BLaER1 (cell line): ENCODE results near the gene CYP2D6.
A peak's percentile ranks its signal among the peaks of the same experiment; 100 is the strongest.

ENCODE experiments used
- H3K27ac ChIP-seq: shearing (Covaris generic); formaldehyde crosslinking; 2 replicates; pipeline ENCODE4 v1.8.1; 2022
- H3K27me3 ChIP-seq: shearing (Covaris generic); formaldehyde crosslinking; 2 replicates; pipeline ENCODE4 v1.8.1; 2022
- H3K36me3 ChIP-seq: shearing (Covaris generic); formaldehyde crosslinking; 2 replicates; pipeline ENCODE4 v1.8.1; 2022
- H3K4me1 ChIP-seq: shearing (Covaris generic); formaldehyde crosslinking; 2 replicates; pipeline ENCODE4 v1.8.1; 2022
- H3K4me2 ChIP-seq: shearing (Covaris generic); formaldehyde crosslinking; 2 replicates; pipeline ENCODE4 v1.8.1; 2022
- H3K4me3 ChIP-seq: shearing (Covaris generic); formaldehyde crosslinking; 2 replicates; pipeline ENCODE4 v1.8.1; 2022
- H3K9ac ChIP-seq: shearing (Covaris generic); formaldehyde crosslinking; 2 replicates; pipeline ENCODE4 v1.8.1; 2022
- H3K9me3 ChIP-seq: shearing (Covaris generic); formaldehyde crosslinking; 2 replicates; pipeline ENCODE4 v1.8.1; 2022
- H4K20me1 ChIP-seq: shearing (Covaris generic); formaldehyde crosslinking; 2 replicates; pipeline ENCODE4 v1.8.1; 2022
- Cebpa-rat ChIP-seq: shearing (Covaris generic); IDR thresholded peaks from 2 replicates; pipeline ENCODE4 v1.8.1; 2022

The CYP2D6 gene

DNA sequence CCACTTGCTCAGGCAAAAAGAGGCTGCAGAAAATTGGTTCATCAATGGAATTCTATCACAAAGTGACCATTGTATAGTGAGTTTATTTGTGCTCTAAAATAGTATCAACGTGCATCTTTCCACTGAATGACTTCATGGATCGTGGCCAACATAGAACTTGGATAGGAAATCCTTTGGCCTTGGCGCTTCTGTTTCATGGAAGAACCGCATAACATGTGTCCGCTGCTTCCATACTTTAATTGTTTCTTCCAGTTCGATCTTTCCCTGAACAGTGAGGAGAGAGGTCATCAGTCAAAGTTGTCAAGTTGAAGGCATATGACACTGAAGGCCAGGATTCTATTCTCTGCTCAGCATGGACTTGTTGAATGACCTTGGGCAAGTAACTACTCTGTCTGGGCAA is 44.6 kb downstream of the CYP2D6 start:
- Histone ChIP-seq H3K4me3 (no peak overlapping the region), H3K9ac (no peak overlapping the region), H3K36me3 (peaks cover 77% of the 10 kb centered on the region), H3K9me3 (peaks cover 12% of the 10 kb centered on the region; the same call in 1 of the 2 replicates), H3K27me3 (no peaks in the 10 kb centered on the region), H3K4me2 (no peak overlapping the region), H4K20me1 (peaks cover 31% of the 10 kb centered on the region; the same call in 1 of the 2 replicates), H3K27ac (no peak overlapping the region), H3K4me1 (peaks cover 23% of the 10 kb centered on the region)
- no peak for TF ChIP-seq Cebpa-rat

DNA sequence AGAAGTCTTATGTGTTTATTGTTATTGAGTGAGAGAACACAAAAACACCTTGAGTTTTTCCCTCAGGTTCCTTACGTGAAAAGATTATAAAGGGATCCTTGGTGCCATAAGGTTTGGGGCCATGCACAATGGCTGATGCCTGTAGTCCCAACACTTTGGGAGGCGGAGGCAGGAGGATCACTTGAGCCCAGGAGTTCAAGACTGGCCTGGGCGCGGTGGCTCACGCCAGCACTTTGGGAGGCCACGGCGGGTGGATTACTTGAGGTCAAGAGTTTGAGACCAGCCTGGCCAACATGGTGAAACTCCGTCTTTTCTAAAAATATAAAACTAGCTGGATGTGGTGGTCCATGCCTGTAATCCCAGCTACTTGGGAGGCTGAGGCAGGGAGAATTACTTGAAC is 45.7 kb downstream of the CYP2D6 start:
- no peaks in the 10 kb centered on the region for H3K27me3 ChIP-seq
- no peak overlapping the region for H3K9ac ChIP-seq
- H3K36me3 ChIP-seq = peaks cover 77% of the 10 kb centered on the region
- H3K4me2 ChIP-seq = no peak overlapping the region
- peaks cover 30% of the 10 kb centered on the region for H3K4me1 ChIP-seq
- peaks cover 31% of the 10 kb centered on the region; the same call in 1 of the 2 replicates for H4K20me1 ChIP-seq
- TF ChIP-seq Cebpa-rat = no peak
- no peak overlapping the region for H3K4me3 ChIP-seq
- H3K27ac ChIP-seq = no peak overlapping the region
- peaks cover 12% of the 10 kb centered on the region; the same call in 1 of the 2 replicates for H3K9me3 ChIP-seq

DNA sequence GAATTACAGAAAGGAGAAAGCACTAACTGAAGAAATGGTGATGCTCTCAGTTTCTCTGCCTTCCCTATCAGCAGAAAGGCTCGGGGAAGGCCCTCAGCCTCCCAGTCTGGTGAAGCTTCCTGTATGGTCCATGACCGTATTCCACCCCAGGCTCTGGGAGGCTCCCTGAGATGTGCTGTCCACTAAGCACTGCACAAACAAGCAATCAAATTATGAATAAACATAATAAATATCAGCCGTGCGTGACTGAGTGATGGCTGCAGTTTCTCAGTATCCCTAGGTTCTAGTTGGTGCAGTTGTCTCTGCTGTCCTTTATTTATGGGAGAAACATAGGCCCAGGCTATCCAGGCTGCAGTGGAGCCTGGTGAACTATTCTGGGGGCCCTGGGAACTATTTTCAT is 47.5 kb downstream of the CYP2D6 start:
- no peak overlapping the region for H3K27ac ChIP-seq
- peaks cover 62% of the 10 kb centered on the region for H3K36me3 ChIP-seq
- no peak overlapping the region for H3K4me2 ChIP-seq
- TF ChIP-seq Cebpa-rat = no peak
- H3K9ac ChIP-seq = no peak overlapping the region
- peaks cover 24% of the 10 kb centered on the region; the same call in 1 of the 2 replicates for H4K20me1 ChIP-seq
- no peaks in the 10 kb centered on the region for H3K9me3 ChIP-seq
- peaks cover 30% of the 10 kb centered on the region for H3K4me1 ChIP-seq
- H3K4me3 ChIP-seq = no peak overlapping the region
- no peaks in the 10 kb centered on the region for H3K27me3 ChIP-seq

DNA sequence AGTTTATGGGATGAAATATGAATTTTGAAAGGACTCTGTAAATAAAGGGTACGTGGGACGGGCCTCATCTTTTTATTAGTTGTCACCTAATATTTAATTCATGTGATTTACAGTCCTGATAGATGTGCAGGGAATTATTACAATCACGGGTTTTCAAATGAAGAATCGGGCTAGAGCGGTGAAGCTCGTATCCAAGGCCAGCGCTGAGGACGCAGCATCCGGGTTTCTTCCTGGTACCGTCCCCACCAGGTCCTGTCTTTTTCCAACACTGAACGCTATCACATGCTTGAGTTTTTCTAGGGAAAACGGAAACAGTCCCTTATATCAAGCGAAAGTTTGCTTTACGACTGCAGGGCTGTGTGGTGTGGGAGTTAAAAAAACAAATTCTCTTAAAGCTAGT is 50.3 kb downstream of the CYP2D6 start:
- Histone ChIP-seq H3K9me3 (no peaks in the 10 kb centered on the region), H3K4me1 (peaks cover 58% of the 10 kb centered on the region), H3K4me3 (peak overlapping the region; percentile 70), H3K36me3 (peaks cover 40% of the 10 kb centered on the region), H3K27ac (peak overlapping the region; percentile 96), H3K27me3 (no peaks in the 10 kb centered on the region), H3K4me2 (peak overlapping the region; percentile 92), H4K20me1 (peaks cover 7% of the 10 kb centered on the region; the same call in 1 of the 2 replicates), H3K9ac (peak overlapping the region; percentile 96)
- TF ChIP-seq Cebpa-rat = no peak

DNA sequence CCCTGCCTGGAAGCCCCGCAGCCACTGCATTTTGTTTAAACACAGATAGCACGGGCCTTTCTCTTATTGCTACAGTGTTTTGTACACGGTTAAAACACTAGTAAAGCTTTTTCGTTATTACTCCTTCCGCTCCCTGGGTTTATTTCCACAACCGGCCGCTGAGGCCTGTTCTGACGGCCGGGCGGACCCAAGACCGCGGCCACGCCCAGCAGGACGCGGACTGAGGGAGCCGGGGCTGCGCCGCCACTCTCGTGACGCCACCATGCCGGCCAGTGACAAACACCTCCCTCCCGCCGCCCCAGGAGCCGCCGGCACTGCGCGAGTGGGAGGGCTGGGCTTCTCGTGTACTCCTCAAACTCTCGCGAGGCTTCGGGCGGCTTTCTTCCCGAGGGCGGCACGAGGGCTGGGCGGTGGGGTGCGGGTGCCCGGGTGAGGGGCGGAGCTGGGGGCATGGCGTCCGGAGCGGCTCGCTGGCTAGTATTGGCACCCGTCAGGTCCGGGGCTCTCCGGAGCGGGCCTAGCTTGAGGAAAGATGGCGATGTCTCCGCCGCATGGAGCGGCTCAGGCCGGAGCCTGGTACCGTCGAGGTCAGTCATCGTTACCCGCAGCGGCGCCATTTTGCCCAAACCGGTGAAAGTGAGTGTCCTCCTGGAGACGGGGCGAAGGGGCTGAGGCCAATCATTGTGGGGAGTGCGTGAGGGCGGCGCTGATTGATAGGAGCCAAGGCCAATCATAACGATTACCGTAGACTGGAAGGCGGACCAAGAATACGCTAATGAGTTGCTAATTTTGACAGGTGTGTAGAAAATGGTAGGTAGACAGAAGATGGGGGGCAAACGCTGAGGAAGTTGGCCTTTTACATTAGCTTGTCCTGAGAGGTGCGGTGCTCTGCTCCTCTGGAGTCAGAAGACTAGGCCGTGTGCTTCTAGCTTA is 51.0 kb downstream of the CYP2D6 start, which contains the start of gene SMDT1:
Gene SMDT1 (plus strand): TSS at position 382 of the 933 bp plus-strand sequence. CDS start 69 bp downstream, at position 451.
- TF ChIP-seq Cebpa-rat = no peak
- Histone ChIP-seq H3K36me3 (peaks cover 33% of the 10 kb centered on the region), H3K27ac (peak within 1 kb of the TSS; percentile 96), H3K9me3 (no peaks in the 10 kb centered on the region), H4K20me1 (no peaks in the 10 kb centered on the region), H3K4me3 (peak within 1 kb of the TSS; percentile 70), H3K9ac (peak within 1 kb of the TSS; percentile 96), H3K27me3 (peaks cover 5% of the 10 kb centered on the region; the same call in 1 of the 2 replicates), H3K4me2 (peak within 1 kb of the TSS; percentile 92), H3K4me1 (peaks cover 65% of the 10 kb centered on the region)

DNA sequence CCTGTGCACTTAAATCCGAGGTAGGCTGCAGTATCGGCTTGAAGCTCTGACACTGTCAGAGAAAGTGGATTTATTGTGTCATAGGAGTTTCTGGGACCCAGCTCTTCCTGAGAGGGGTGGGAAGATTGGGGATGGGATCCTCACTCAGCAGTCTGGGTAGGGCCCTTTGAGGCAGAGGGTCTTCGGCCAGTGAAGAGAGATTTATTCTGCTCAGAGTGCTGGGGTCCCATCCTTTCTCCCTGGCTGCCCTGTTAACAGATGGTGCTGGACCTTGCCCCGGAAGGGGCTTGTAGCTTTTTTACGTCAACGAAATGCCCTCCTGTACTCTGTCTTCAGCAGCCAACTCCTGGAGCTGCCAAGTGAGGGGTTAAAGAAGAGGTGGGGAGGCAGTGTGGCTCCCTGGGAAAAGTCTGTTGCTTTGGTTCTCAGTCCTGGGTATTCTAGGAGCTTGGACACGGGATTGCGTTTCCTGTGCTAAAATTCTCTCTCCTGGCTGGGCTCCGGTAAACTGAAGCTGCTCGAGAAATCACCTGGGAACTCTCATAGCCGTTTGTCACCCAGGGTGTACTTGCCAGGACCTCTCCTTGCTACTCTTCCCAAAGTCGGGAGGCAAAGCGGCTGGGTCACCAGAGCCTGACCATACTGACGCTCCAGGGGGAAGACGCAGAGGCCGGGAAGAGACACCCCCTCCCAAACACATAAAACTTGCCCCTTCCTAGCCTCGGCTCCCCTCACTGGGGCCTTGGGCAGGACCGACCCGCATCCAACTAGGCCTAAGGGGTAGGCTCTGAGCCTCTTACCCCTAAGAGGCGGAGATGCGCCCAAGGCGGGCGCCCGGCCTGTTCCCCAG is 51.9 kb downstream of the CYP2D6 start:
- Histone ChIP-seq H3K4me3 (peak overlapping the region; percentile 70), H3K9ac (peak overlapping the region; percentile 96), H3K9me3 (no peaks in the 10 kb centered on the region), H3K36me3 (peaks cover 24% of the 10 kb centered on the region), H3K27me3 (peaks cover 14% of the 10 kb centered on the region; the same call in 1 of the 2 replicates), H3K4me1 (peaks cover 74% of the 10 kb centered on the region), H3K27ac (peak overlapping the region; percentile 96), H4K20me1 (no peaks in the 10 kb centered on the region), H3K4me2 (peak overlapping the region; percentile 92)
- no peak for TF ChIP-seq Cebpa-rat

DNA sequence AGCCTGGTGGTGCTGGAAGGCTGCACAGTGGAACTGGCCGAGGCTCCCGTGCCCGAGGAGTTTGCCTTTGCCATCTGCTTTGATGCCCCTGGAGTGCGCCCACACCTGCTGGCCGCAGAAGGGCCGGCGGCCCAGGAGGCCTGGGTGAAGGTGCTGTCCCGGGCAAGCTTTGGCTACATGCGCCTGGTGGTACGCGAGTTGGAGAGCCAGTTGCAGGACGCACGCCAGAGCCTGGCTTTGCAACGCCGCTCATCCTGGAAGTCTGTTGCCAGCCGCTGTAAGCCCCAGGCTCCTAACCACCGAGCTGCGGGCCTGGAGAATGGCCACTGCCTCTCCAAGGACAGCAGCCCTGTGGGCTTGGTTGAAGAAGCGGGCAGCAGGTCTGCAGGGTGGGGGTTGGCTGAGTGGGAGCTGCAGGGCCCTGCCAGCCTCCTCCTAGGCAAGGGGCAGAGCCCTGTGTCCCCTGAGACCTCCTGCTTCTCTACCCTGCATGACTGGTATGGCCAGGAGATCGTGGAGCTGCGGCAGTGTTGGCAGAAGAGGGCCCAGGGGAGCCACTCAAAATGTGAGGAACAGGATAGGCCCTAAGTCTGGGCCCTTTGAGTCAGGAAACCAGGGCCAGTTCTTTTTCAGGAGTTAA is 53.0 kb downstream of the CYP2D6 start:
- peaks cover 82% of the 10 kb centered on the region for H3K4me1 ChIP-seq
- H3K36me3 ChIP-seq = peaks cover 13% of the 10 kb centered on the region
- H3K4me3 ChIP-seq = peak overlapping the region; percentile 32; the same call in 1 of the 2 replicates
- H4K20me1 ChIP-seq = no peaks in the 10 kb centered on the region
- peaks cover 19% of the 10 kb centered on the region; the same call in 1 of the 2 replicates for H3K27me3 ChIP-seq
- H3K27ac ChIP-seq = peak overlapping the region; percentile 96
- peak overlapping the region; percentile 96 for H3K9ac ChIP-seq
- H3K9me3 ChIP-seq = no peaks in the 10 kb centered on the region
- no peak for TF ChIP-seq Cebpa-rat
- peak overlapping the region; percentile 92 for H3K4me2 ChIP-seq

DNA sequence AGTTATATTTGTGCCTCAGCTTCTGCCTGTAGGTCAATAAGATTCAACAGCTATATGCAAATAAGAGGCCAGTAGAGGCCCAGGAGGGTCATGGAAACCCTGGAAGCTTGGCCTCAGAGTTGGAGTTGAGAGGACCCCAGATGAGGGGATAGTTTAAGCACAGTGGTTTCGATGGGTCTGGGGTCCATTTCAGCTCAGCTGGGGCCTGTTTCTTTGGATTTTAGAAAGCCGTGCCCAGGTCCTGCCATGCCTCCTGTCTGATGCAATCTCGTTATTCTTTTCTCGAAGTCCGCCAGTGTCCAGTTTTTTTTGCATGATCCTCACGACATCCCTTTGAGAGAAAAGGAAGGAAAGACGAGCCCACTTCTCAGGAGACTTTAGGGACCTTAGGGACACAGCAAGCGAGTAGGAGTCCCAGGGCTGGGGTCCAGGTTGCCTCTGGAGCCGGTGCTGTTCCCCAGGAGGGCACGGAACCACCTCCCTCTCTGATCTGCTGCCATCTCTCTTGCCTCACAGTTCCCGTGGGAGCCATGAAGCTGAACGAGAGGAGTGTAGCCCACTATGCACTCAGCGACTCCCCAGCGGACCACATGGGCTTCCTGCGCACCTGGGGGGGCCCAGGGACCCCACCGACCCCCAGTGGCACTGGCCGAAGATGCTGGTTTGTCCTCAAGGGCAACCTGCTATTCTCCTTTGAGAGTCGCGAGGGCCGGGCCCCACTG is 53.7 kb downstream of the CYP2D6 start:
- no peaks in the 10 kb centered on the region for H3K9me3 ChIP-seq
- peaks cover 7% of the 10 kb centered on the region for H3K36me3 ChIP-seq
- TF ChIP-seq Cebpa-rat = 0 out of 2 replicates have a peak, but pooled peaks have one; percentile 24
- H3K4me2 ChIP-seq = peak overlapping the region; percentile 92
- peak overlapping the region; percentile 96 for H3K27ac ChIP-seq
- peaks cover 82% of the 10 kb centered on the region for H3K4me1 ChIP-seq
- no peaks in the 10 kb centered on the region for H4K20me1 ChIP-seq
- H3K9ac ChIP-seq = peak overlapping the region; percentile 96
- H3K27me3 ChIP-seq = peaks cover 19% of the 10 kb centered on the region; the same call in 1 of the 2 replicates
- peak overlapping the region; percentile 32; the same call in 1 of the 2 replicates for H3K4me3 ChIP-seq
